Measurements from ENCODE around the gene SOX13. TPM values are rescaled to one million over a fixed set of nuclear protein-coding genes. Genes with fewer than 3 reads are reported as not detected.

SOX13 gene
- total and polyA plus RNA-seq, 9 of the 15 experiments (the other 6 are each of a cell fraction or from before 2014, with no cell fraction given): 0.03 to 0.35 (median 0.06) TPM; not detected in 5

DNA sequence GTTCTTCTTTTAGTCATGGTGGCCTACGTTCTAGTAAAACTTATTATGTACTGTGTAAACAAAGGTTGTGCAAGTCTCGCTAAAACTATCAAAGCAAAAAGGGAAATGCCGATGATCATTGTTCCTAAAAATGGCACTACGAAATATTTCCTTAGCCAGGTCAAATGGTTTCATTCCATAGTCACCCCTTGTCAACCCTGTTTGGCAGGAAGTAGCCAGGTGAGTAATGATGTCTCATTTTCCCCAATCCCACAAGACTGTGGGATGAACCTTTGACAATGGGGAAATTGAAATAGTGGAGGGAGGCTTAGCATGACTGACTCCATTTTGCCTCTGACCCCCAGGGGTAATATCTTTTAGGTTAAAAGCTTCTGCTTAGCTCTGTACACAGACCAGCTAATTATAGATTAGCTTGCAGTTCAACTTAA is 98.8 kb downstream of the SOX13 start (continued):
- no peak for TF ChIP-seq NR2C2 (CRISPR knock-in tag; IDR thresholded peaks at IDR 0.05)
- TF ChIP-seq NR2C2 (tag; IDR thresholded peaks at IDR 0.05): no peak; the same call in 1 of the 2 replicates
- TF ChIP-seq TEAD1 (CRISPR knock-in tag; IDR thresholded peaks at IDR 0.05): peak in 1 of 2 experiments; percentile 97; a peak in 2 of 4 replicates
- TF ChIP-seq HNRNPL (IDR thresholded peaks at IDR 0.05; ENCODE audit: low read depth, low read length): no peak
- 0 out of 2 replicates have a peak, but pooled peaks have one; percentile 35 for TF ChIP-seq GTF2E2 (tag; IDR thresholded peaks at IDR 0.05)
- TF ChIP-seq, protein P1, sequence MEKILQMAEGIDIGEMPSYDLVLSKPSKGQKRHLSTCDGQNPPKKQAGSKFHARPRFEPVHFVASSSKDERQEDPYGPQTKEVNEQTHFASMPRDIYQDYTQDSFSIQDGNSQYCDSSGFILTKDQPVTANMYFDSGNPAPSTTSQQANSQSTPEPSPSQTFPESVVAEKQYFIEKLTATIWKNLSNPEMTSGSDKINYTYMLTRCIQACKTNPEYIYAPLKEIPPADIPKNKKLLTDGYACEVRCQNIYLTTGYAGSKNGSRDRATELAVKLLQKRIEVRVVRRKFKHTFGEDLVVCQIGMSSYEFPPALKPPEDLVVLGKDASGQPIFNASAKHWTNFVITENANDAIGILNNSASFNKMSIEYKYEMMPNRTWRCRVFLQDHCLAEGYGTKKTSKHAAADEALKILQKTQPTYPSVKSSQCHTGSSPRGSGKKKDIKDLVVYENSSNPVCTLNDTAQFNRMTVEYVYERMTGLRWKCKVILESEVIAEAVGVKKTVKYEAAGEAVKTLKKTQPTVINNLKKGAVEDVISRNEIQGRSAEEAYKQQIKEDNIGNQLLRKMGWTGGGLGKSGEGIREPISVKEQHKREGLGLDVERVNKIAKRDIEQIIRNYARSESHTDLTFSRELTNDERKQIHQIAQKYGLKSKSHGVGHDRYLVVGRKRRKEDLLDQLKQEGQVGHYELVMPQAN (IDR thresholded peaks at IDR 0.05; ENCODE audit: borderline replicate concordance): no peak
- no peak for TF ChIP-seq ILF3 (IDR thresholded peaks at IDR 0.05; ENCODE audit: borderline replicate concordance)
- no peak for TF ChIP-seq STAG1 (CRISPR knock-in tag; IDR thresholded peaks at IDR 0.05; ENCODE audit: borderline replicate concordance)
- TF ChIP-seq MIER1 (IDR thresholded peaks at IDR 0.05; ENCODE audit: low read depth): no peak
- TF ChIP-seq, protein P2, sequence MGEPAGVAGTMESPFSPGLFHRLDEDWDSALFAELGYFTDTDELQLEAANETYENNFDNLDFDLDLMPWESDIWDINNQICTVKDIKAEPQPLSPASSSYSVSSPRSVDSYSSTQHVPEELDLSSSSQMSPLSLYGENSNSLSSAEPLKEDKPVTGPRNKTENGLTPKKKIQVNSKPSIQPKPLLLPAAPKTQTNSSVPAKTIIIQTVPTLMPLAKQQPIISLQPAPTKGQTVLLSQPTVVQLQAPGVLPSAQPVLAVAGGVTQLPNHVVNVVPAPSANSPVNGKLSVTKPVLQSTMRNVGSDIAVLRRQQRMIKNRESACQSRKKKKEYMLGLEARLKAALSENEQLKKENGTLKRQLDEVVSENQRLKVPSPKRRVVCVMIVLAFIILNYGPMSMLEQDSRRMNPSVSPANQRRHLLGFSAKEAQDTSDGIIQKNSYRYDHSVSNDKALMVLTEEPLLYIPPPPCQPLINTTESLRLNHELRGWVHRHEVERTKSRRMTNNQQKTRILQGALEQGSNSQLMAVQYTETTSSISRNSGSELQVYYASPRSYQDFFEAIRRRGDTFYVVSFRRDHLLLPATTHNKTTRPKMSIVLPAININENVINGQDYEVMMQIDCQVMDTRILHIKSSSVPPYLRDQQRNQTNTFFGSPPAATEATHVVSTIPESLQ (CRISPR knock-in tag; IDR thresholded peaks at IDR 0.05): no peak
- TF ChIP-seq CEBPG (CRISPR knock-in tag; IDR thresholded peaks at IDR 0.05): no peak
- no peak for TF ChIP-seq CEBPG (tag; conservative IDR thresholded peaks at IDR 0.05 in 1 of 2, IDR thresholded peaks at IDR 0.05 in 1 of 2)
- TF ChIP-seq, protein P3, sequence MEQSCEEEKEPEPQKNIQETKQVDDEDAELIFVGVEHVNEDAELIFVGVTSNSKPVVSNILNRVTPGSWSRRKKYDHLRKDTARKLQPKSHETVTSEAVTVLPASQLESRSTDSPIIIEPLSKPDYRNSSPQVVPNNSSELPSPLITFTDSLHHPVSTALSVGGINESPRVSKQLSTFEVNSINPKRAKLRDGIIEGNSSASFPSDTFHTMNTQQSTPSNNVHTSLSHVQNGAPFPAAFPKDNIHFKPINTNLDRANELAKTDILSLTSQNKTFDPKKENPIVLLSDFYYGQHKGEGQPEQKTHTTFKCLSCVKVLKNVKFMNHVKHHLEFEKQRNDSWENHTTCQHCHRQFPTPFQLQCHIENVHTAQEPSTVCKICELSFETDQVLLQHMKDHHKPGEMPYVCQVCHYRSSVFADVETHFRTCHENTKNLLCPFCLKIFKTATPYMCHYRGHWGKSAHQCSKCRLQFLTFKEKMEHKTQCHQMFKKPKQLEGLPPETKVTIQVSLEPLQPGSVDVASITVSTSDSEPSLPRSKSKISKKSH (CRISPR knock-in tag; IDR thresholded peaks at IDR 0.05): no peak
- TF ChIP-seq, protein P4, sequence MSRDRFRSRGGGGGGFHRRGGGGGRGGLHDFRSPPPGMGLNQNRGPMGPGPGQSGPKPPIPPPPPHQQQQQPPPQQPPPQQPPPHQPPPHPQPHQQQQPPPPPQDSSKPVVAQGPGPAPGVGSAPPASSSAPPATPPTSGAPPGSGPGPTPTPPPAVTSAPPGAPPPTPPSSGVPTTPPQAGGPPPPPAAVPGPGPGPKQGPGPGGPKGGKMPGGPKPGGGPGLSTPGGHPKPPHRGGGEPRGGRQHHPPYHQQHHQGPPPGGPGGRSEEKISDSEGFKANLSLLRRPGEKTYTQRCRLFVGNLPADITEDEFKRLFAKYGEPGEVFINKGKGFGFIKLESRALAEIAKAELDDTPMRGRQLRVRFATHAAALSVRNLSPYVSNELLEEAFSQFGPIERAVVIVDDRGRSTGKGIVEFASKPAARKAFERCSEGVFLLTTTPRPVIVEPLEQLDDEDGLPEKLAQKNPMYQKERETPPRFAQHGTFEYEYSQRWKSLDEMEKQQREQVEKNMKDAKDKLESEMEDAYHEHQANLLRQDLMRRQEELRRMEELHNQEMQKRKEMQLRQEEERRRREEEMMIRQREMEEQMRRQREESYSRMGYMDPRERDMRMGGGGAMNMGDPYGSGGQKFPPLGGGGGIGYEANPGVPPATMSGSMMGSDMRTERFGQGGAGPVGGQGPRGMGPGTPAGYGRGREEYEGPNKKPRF (IDR thresholded peaks at IDR 0.05; ENCODE audit: low read depth, low read length): no peak
- TF ChIP-seq TCF3 (CRISPR knock-in tag; IDR thresholded peaks at IDR 0.05): no peak
- TF ChIP-seq CHD4 (IDR thresholded peaks at IDR 0.05; ENCODE audit: insufficient read depth, insufficient replicate concordance, low read depth, low read length, poor library complexity, severe bottlenecking): no peak
- TF ChIP-seq MYBL2 (IDR thresholded peaks at IDR 0.05; ENCODE audit: low read depth): no peak
- no peak for TF ChIP-seq MYBL2 (CRISPR knock-in tag; IDR thresholded peaks at IDR 0.05; ENCODE audit: borderline replicate concordance)
- TF ChIP-seq, protein P5, sequence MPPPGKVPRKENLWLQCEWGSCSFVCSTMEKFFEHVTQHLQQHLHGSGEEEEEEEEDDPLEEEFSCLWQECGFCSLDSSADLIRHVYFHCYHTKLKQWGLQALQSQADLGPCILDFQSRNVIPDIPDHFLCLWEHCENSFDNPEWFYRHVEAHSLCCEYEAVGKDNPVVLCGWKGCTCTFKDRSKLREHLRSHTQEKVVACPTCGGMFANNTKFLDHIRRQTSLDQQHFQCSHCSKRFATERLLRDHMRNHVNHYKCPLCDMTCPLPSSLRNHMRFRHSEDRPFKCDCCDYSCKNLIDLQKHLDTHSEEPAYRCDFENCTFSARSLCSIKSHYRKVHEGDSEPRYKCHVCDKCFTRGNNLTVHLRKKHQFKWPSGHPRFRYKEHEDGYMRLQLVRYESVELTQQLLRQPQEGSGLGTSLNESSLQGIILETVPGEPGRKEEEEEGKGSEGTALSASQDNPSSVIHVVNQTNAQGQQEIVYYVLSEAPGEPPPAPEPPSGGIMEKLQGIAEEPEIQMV (tag; conservative IDR thresholded peaks at IDR 0.05; ENCODE audit: low read depth): no peak
